ENCODE measurements around the gene KCNH1.

The KCNH1 gene

DNA sequence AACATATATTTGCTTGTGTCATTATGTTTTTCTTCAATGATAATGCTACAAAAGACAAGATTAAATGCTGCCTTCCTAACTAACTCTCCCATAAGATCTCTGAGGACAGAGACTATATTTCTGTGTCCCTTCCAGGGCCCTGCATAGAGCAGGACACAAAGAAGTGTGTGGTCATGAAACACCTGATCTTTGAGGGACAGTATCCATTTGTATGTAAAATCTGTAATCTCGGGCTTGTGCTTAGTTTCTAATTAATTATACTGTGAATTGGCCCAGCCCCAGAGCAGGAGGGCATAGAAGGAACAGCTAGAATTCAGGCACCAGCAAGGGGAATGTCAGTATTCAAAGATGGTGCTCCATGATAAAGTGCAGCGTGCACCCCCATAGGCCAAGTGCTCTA, 430.4 kb downstream of the KCNH1 start:
- TF ChIP-seq POLR2A (IDR thresholded peaks at IDR 0.05; ENCODE audit: low read depth, low read length) = no peak
- DNase-seq (ENCODE audit: insufficient read length, low spot score) (no peak), FAIRE-seq (no peak)

DNA sequence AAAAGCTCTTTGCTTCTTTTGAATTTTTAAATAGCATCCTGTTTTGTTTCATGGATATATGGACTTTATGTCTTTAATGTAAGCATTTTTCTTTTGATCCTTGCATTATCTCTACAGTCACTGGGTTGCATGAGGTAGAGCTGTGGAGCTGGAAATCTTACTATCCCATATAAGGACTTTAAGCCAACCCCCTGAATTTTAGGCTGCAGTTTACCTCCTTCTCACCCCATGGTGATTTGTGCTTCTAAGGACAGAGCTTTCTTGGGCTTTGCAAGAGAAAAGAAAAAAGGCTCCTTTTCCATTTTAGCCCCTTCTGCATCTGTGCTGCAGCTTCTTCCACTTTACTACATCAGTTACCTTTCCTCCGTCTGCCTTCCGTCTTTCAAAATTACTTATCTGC, 431.4 kb downstream of the KCNH1 start:
- no peak for FAIRE-seq
- no peak for TF ChIP-seq POLR2A (IDR thresholded peaks at IDR 0.05; ENCODE audit: low read depth, low read length)
- no peak for DNase-seq (ENCODE audit: insufficient read length, low spot score)

DNA sequence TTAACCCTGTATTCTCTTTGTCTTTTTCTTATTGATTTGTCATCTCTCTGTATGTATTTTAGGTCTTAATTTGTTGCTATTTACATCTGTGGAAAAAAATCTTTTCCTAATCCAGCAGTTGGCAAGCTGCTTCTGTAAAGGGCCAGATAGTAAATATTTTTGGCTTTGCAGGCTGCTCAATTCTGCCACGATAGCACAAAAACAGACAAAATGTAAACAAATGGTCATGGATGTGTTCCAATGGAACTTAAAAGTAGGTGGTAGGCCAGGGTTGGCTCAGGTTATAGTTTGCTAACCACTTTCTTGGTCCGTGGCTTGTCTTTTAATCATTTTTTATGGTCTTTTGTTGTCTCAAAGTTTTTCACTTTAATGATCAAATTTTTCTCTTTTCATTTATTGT, 433.4 kb downstream of the KCNH1 start:
- FAIRE-seq (no peak), DNase-seq (ENCODE audit: insufficient read length, low spot score) (no peak)
- TF ChIP-seq POLR2A (IDR thresholded peaks at IDR 0.05; ENCODE audit: low read depth, low read length) = no peak

DNA sequence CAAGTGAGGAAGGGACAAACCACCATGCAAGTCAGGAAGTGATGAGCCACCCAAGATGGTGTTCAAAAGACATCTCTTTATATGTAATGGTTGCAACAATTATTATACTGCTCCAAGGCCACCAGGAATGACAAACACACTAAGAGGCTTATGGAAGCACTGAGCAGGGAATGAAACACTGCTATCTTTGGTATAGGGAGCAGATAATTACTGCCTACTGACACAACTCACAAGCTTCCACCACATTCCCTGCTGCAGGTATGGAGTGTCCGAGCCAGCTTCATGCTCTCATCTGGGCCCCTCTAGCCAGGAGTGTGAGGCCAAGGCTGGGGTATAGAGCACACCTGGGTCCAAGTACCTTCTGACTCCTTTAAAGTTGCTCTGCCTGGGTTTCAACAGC, 433.9 kb downstream of the KCNH1 start:
- no peak for DNase-seq (ENCODE audit: insufficient read length, low spot score)
- TF ChIP-seq POLR2A (IDR thresholded peaks at IDR 0.05; ENCODE audit: low read depth, low read length) = no peak
- FAIRE-seq = no peak

DNA sequence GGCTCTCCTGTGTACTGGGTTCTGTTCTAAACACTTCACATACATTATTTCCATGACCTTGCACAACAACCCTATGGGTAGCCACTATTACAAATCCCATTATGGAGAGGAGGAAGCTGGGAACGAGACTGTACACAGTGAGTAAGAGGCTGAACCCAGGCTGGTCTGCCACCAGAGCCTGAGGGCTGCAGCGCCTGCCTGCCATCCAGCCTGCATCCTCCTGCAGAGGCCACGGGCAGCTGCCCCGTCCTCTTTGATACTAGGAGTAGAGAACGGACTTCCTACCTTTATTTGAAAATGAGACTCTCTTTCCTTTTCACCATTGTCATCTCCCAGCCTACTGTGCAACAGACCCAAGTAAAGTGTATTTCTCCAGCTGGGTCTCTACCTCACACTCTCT, 435.3 kb downstream of the KCNH1 start:
- DNase-seq (ENCODE audit: insufficient read length, low spot score) (no peak), FAIRE-seq (no peak)
- no peak for TF ChIP-seq POLR2A (IDR thresholded peaks at IDR 0.05; ENCODE audit: low read depth, low read length)

DNA sequence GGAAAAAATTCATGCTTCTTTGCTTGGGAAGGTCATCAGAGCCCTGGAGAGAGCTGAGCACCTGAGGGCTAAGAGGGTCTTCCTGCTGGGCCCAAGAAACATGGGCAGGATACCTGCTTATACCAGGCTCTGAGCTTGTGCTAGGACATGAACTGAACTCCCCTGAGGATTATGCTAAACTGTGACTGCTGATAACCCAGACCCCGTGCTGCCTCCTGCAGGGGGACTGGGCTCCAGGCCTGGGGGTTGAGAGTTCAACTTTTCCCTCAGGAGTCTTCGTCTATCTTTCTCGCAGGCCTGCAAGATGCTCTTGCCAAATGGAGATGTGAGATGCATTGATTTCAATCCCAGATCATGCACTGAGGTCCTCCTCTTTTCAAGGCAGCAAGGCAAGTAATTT, 436.8 kb downstream of the KCNH1 start:
- FAIRE-seq (no peak), DNase-seq (ENCODE audit: insufficient read length, low spot score) (no peak)
- TF ChIP-seq POLR2A (IDR thresholded peaks at IDR 0.05; ENCODE audit: low read depth, low read length) = no peak

DNA sequence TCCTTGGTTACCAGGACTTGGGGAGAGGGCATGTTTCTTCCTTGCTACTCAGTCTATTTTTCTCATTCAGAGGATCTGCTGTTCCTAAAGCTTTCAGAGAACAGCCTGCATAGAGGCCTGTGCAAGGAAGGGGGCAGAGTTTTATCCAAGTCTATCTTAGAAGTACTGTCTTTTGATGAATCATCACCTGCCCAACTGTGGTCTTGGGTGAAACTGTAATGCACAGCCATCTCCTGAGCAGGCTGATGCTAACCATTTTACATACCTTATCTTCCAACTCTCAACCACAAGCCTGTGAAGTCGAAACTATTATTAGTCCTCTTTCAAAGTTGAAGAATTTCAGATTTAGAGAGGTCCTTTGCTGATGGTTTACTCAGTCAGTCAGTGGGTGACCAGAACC, 437.2 kb downstream of the KCNH1 start:
- TF ChIP-seq POLR2A (IDR thresholded peaks at IDR 0.05; ENCODE audit: low read depth, low read length) = no peak
- DNase-seq (ENCODE audit: insufficient read length, low spot score) (no peak), FAIRE-seq (no peak)

DNA sequence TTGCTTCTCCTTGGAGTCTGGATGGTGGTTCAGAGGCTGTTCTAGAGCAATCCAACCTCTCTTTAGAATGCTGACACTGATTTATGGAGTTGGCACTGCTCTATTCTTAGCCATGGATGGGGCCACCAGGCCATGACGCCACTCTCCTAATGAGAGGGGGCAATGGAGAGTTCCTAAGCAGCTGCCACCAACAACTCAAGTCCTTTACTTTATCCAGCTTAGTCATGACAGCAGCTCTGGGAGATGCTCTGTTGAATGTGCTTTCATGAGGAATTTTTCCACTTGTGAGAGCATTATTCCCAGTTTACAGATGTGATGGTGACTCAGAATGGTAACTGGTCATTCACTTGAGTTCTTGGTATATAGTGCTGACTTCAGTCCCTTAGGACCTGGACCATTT, 438.9 kb downstream of the KCNH1 start:
- TF ChIP-seq POLR2A (IDR thresholded peaks at IDR 0.05; ENCODE audit: low read depth, low read length) = no peak
- DNase-seq (ENCODE audit: insufficient read length, low spot score) = peak; percentile 30
- no peak for FAIRE-seq

DNA sequence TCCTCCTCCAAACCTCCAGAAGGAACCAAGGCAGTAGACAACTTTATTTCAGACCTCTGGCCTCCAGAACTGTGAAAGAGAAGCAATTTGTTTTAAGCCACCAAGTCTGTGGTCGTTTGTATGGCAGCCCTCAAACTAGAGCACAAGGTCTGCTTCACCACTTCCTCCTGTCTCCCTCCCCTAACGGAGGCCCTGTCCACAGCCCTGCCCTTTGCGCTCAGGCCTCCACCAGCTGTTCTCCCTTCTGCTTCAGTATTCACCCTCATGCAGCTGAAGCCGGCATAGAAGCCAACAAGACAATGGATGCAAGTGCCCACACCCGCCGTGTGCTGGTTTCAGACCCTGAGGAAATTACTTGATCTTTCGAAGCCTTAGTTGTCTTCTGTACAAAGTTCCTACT, 441.2 kb downstream of the KCNH1 start:
- FAIRE-seq (no peak), DNase-seq (ENCODE audit: insufficient read length, low spot score) (no peak)
- no peak for TF ChIP-seq POLR2A (IDR thresholded peaks at IDR 0.05; ENCODE audit: low read depth, low read length)

DNA sequence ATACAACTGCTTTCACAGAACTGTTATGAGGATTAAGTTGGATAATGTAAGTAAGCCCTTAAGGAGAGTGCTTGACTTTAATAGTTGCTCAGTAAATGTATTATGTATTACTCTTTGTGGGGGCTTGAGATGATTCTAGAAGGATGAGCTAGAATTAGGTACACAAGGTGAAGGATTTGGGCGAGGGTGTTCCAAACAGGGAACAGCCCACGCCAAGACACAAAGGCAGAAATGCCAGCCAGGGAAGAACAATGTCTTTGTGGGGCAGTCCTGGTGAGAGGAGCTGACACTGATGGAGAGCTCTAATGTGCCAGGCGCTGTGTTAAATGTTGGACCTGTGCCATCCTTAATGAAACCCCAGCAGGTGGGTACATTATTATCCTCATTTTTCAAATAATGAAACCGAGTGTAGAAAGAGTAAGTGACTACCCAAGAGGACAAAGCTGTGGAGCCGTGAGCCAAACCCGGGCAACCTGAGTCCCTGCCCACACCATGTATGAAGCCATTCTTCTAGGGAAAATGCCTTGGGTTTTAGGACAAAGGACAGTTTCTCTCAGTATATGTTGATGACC, 442.8 kb downstream of the KCNH1 start:
- no peak for DNase-seq (ENCODE audit: insufficient read length, low spot score)
- no peak for FAIRE-seq
- TF ChIP-seq POLR2A (IDR thresholded peaks at IDR 0.05; ENCODE audit: low read depth, low read length) = no peak

DNA sequence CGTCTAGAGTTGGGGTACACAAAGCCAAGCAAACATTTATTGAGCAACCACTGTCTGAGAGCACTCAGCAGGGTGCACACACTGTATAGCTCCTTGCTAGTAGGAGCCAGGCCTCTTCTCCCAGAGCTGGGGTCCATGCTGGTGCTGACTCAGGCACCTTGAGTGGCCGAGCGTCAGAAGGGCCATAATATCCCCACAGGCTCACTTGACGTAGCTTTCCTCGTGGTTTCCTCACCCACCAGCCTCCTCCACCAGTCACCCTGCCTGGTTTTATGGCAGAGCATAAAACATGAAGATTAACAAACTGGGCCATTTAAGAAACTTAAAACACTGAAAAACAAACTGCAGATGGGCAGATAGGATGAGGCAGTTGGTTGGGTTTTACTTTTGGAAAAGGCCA, 443.7 kb downstream of the KCNH1 start:
- no peak for TF ChIP-seq POLR2A (IDR thresholded peaks at IDR 0.05; ENCODE audit: low read depth, low read length)
- no peak for DNase-seq (ENCODE audit: insufficient read length, low spot score)
- FAIRE-seq = no peak

DNA sequence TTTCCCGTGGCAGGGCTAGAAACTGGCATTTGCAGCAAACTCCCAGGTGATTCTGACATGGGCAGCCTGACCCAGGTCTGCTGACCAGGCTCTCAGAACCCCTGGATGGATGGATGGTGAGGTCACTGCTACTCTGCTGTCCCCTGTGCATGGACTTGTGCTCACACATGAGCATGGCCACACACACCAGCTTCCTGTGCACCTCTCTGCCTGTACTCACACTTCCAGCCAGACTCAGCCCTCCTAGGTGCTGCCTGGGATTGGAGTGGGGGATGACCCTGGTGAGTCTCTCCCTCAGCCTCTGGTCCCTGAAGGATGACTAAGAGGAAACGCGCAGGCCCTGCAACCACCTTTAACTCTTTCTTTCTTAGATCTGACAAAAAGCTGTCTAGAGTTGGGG, 444.1 kb downstream of the KCNH1 start:
- FAIRE-seq (no peak), DNase-seq (ENCODE audit: insufficient read length, low spot score) (peak; percentile 53)
- no peak for TF ChIP-seq POLR2A (IDR thresholded peaks at IDR 0.05; ENCODE audit: low read depth, low read length)

DNA sequence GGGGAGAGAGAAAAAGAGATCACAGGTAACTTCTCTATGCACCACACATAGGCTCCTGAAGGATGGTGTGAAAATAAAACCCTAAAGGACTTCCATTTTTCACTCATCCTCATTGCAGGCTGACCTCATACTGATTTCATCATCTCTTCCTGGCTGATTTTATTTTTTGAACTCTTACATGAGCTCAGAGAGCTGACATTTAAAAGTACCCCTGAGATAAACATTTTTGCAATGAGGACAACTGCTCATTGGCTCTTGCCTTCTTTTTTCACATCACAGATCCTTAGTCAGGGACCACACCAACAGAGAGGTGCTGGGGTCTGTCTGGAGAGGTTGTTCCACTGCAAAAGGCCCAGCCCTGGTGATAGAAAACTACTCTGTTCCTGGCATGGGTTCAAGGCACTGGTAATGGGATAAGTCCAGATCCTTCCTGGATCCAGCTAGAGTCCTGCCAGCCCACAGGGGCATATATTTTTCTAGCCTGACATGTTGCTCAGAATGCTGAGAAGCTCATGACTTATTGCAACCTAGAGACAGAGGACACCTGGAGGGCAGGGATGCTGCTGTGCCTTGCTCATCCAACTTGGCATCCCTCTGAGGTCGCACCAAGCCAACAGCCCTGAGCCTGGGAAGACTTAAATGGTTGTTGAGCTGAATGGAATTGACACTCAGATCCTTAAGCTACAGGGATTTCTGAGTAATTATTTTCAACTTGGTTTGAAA, 445.3 kb downstream of the KCNH1 start:
- TF ChIP-seq POLR2A (IDR thresholded peaks at IDR 0.05; ENCODE audit: low read depth, low read length) = no peak
- no peak for DNase-seq (ENCODE audit: insufficient read length, low spot score)
- no peak for FAIRE-seq

DNA sequence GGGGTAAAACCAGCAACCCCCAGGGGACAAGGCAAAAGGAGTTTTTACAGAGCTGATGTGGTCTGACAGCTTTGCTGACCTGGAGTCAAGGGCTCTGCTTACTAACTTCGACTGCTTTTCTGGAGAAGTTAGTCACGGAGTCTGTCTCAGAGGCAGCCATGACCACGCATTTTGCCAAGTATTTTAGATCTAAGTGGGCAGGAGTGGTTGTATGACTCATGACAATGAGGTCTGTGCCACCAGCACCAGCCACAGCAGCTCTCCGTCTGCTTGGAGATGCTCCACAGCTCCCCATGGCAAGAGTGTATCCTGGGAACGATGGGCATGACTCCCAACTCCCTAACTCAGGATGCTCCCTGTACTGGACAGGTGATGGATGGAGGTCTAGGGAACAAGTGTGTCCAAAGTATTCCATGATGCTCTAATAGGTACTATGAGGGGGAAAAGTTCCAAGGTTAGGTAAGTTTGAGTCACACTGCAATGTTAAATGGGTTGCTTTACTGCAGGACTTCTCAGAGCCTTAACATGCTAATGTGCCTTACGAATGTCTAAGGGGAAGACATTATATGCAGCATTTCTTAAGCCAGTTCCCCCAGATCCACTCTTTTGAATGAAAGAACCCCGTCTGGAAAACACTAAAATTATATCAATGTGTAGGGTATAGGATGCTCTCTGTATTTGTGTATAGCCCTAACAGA, 446.2 kb downstream of the KCNH1 start:
- peak; percentile 36 for FAIRE-seq
- TF ChIP-seq POLR2A (IDR thresholded peaks at IDR 0.05; ENCODE audit: low read depth, low read length) = no peak
- DNase-seq (ENCODE audit: insufficient read length, low spot score) = peak; percentile 87

DNA sequence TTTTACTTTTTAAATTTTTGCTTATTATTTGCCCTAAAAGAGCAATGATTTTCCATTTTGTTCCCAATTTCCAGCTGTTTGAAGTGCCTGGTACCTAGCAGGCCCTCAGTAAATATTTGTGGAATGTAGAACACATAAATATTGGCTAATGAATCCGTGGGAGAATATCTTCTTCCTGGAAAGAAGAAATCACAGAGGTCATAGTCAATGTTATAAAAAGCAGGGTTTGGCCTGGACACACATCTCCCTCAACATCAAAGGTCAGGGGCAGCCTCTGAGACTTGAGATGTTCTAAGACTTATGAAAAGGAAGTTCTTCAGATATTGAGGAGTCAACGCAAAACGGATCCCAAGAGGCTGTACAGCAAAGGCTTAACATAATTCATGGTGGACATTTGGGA, 447.1 kb downstream of the KCNH1 start:
- TF ChIP-seq POLR2A (IDR thresholded peaks at IDR 0.05; ENCODE audit: low read depth, low read length) = no peak
- DNase-seq (ENCODE audit: insufficient read length, low spot score) = no peak
- FAIRE-seq = no peak

Measured in H54 (cell line).